8988T (cell line): ENCODE measurements around the gene PRRC2B.
"Not testable (repeated sequence)": the region's sequence is repeated elsewhere in the genome, so short reads cannot be mapped to it uniquely, and the experiment has no call there.

ENCODE experiments used
- DNase-seq: peaks from one replicate; pipeline ENCODE4 v3.0.0; 2011

Gene PRRC2B

DNA sequence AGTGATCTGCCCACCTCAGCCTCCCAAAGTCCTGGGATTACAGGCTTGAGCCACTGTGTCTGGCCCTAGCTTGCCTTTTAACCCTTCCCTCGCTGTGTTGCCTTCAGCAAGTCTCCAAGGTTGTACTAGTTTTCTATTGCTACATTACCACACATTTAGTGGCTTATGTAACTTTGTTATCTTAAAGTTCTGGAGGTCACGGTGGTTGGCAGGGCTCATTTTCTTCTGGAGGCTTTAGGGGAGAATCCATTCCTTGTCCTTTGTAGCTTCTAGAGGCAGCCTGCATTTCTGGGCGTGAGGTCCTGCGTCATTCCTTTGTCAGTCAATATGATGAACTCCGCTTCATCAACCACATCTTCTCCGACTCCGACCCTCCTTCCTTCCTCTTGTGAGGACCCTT is 2.9 kb upstream of the PRRC2B start:
- DNase-seq = no peak

DNA sequence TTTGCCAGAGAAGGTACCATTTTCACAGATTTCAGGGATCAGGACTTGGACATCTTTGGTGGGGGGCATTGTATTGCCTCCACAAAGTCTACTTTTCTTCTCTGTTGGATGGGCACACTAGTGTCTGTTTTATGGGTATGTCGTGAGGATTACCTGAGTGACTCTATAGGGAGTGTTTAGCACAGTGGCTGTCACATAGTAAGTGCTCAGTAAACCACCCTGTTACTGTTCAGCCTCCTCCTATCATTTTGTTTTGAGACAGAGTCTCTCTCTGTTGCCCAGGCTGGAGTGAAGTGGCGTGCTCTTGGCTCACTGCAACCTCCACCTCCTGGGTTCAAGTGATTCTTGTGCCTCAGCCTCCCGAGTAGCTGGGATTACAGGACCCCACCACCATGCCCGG is 2.4 kb upstream of the PRRC2B start:
- DNase-seq = no peak

DNA sequence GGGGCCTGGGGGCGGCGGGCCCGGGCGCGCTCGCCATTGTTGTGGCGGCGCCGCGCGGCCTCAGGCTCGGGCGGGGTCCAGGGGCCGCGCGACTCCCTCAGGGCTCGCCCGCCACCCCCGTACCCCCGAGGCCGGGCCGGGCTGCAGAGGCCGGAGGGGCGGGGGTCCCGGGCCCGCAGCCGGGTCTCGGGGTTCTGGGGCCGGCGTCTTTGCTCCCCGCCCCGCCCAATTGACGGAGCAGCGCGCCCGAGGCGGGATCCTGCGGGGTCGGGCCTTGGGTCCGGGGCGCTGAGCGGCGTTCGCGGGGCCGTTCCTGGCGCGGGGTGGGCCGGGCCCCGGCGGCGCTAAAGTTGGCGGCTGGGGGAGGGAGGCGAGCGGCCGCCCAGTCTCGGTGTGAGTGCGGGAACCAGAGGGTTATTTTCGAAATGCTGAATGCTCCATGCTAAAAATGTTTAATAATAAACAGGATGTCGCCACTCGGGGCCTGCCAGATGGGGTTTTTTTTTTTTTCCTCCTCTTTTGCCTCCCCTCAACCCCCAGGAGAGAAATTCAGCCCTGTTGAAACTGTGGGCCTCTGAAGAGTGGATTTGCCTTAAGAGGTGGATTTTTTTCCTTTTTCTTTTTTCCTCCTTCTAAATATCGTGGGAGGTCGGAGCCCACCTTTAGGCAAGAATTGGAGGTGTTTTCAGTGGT is 724 bp downstream of the PRRC2B start:
- DNase-seq = no peak

DNA sequence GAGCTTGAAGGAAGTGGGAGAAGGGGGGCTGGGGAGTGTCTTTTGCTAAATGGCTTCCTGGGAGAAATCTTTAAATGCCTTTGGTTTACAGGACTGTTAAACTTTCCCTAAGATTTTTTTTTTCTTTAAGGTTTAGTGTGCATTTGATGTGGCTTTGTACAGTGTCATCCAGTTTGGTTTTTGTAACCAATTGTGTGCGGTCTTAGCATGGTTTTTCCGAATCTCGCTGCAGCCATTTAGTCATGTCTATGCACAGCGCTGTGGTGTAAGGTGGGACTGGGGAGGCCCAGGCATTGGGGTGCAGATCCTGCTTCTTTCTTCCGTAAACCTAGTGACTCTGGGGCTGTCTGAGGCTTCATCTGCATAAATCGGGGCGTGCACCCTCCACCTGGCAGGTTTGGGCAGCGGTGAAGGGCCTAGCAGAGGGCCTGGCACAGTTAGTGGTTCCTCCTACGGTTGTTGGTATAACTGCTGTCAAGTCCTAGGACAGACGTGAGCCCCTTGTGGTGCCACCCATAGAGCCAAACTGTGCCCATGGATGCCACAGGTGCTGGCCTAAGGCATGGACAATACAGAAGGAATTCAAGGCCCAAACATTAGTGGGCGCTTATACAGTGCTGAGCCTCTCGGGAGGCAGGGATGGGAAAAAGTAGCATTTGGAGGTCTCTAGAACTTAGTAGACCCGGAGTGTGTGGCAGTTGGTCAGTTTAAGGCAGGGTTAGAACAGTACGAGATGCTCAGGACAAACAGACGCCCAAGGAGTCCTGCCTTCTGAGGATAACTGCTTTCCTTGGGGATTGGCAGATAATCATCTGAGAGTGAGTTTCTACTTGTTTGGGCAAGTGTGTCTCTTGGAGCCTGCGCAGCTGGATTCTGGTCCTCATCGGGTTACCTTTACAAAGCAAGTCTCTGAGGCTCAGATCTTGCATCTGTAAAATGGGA is 1.5 kb downstream of the PRRC2B start:
- DNase-seq = peak; percentile 34

DNA sequence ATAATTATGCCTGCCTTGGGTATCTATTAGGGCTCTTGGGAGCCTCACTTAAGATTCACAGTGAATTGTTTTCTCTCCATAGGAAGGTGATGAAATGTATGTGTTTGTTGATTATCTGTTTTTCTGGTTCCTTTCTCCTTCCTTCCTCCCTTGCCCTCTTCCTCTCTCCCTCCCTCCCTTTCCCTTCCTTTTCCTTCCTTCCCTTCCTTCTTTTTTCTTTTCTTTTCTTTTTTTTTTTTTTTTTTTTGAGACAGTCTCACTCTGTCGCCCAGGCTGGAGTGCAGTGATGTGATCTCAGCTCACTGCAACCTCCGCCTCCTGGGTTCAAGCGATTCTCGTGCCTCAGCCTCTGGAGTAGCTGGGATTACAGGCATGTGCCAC is 2.2 kb downstream of the PRRC2B start:
- not testable (repeated sequence) for DNase-seq

DNA sequence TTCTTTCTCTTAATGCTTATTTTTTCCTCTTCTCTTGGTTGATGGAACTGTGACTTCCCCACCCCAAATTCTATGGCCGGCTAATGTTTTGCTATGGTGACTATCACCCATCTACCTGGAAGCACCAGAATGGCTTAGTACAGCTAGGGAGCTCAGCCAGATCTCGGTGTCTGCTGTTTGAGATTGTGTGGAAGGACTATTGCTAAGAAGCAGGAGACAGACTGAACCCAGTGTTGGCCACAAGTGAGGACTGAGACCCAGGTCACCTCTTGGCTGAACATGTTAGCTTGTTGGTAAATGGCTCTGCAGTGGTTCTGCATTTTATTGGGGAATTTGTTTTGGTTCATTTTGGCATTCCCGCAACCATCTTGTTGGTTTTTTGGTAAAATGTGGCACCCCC is 2.7 kb downstream of the PRRC2B start:
- DNase-seq = no peak

DNA sequence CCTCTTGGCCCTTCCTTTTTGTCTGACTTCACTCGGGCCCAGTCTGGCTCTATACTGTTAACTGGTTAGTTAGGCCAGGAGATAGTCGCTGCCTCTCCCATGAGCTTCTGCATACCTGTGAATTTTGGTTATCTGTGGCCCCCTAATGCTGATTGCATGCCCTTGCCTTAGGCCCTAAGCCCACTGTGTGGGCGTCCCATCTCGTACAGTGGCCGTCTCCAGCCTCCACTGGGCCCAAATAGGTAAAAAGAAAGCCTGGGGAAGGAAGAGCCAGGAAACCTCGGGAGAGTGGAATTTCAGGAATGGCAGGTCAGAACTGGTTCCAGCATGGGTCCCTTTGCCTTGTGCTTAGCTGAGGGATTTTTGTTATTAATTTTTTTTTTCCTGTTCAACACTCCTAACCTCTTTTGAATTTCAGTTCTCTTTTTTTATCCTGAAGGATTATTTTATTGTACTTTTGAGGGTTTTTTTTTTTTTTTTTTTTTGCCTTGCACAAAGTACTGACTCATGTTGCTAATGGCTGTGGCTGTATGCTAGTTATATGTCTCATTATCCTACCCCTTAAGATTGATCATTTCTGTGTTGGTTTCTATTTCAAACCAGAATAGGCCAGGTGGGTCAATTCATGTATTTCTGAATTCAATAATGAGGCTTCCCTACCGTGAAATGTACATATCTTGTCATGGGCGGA is 3.4 kb downstream of the PRRC2B start:
- no peak for DNase-seq

DNA sequence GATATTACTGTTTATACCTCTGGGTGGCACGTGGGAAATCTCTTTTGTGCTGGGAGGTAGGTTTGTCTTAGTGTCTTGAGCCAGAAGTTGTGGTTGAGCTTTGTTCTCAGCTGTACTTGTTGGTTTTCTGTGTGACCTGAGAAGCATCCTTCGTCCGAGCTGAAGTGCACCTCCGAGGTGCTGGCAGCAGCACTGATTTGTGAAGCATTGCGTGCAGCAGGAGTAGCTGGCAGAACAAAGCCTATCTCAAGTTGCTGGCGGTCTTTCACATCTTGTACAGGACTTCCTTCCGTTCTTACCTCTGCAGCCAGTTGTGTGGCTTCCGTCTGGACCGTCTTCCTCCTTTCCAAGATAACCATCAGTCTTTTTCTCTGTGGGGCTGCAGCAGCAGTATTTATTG is 4.3 kb downstream of the PRRC2B start:
- no peak for DNase-seq

DNA sequence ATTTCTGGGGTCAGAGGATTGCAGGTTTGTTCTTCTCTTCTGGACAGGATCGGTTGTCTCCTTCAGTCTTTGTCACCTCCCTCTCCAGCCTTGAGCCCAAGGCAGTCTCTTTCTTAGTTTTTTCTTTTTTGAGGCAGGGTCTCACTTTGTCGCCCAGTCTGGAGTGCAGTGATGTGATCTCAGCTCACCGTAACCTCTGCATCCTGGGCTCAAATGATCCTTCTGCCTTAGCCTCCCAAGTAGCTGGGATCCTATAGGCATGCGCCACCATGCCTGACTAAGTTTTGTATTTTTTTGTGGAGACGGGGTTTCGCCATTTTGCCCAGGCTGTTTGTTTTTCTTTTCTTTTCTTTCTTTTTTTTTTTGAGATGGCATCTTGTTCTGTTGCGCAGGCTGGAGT is 6.1 kb downstream of the PRRC2B start:
- no peak for DNase-seq

DNA sequence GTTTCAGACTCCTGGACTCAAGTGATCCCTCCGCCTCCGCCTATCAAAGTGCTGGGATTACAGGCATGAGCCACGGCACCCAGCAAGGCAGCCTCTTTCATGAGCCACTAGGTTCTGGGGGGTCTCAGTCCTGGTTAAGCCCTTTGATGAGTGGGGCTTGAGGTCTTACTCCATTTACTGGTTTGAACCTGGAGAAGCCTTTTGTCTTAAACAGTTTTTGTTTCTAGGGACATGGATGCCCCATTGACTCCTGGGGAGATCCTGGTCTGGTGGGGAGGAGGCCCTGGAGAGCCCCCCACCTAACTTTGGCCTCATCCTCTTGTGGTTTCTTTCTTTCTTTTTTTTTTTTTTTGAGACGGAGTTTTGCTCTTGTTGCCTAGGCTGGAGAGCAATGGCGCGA is 6.7 kb downstream of the PRRC2B start:
- no peak for DNase-seq

DNA sequence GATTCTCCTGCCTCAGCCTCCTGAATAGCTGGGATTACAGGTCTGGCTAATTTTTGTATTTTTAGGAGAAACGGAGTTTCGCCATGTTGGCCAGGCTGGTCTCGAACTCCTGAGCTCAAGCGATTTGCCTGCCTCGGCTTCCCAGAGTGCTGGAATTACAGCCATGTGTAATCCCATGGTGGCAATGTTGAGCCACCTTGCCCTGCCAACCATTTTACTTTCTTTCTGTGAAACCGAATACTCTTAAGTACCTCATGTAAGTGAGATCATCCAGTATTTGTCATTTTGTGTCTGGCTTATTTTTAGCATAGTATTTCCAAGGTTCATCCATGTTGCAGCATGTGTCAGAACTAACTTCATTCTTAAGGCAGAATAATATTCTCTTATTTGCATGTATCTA is 8.2 kb downstream of the PRRC2B start:
- DNase-seq = no peak

DNA sequence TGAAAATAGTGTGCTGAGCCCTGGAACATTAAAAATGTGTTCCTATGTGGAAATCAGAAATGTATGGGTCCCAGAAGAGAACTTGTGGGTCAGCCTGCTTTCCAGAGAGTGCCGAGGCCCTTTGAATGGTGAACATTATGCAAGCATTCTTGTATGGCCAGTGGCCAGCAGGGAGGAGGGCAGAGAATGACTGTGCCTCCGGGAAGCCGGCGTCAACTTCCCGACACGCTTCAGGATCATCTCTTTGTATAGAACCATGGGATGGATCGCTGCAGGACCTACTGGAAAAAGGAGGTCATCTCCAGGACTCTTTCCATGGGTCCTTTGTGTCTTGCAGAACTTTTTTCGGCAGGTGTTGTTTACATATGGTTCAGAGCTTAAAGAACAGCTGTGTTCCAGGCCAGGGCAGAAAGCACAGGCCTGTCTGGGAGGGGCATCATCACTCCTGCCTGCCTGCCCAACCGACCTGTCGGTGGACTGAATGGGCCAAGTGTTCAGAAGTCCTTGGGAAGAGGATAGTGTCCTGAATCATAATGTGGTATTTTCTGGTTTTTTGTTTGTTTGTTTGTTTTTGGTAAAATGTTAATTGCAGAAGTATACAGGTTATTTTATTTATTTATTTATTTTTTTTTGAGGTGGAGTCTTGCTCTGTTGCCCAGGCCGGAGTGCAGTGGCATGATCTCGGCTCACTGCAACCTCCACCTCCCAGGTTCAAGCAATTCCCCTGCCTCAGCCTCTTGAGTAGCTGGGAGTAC is 9.0 kb downstream of the PRRC2B start:
- no peak for DNase-seq

DNA sequence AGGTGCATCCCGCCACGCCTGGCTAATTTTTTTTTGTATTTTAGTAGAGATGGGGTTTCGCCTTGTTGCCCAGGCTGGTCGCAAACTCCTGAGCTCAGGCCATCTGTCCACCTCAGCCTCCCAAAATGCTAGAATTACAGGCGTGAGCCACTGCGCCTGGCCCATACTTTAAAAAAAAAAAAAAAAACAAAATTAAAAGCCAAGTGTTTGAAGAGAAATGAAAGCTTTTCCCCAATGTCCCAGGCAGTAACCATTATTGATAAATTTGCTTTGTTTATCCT is 9.5 kb downstream of the PRRC2B start:
- no peak for DNase-seq

DNA sequence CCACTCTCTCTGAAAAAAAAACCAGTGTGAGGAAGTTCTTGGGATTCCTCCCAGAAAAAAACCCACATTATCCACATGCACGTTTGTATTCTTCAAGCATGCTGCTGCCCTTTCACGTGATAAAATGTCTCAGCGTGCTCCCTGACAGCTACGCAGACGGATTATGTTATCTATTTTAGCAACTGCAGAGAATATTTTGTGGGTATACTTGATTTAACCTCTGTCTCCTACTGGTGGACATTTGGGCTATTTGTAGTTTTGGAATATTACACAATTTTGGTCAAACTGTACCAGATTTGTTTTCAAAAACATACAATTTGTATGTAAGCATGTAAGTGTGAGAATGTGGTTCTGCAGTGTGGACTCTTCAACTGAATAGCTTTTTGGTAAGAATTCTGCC is 10.7 kb downstream of the PRRC2B start:
- DNase-seq = no peak

DNA sequence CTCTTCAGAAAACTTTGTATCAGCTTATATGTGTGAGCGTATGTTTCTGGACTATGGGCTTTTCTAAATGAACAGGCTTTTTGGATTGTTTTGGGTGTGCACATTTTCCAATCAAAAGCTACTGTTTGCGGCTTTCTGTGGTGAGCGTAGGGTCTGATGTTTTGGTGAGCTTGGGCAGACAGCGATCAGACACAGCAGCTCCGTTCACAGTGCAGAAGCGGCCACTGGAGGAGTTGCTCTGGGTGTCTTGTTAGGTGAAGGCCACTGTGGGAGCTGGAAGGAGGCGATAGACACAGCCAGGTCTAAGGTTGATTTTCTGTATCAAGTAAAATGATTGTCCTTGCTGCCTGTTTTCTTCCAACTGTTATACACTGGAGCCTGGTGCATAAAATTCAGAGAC is 11.1 kb downstream of the PRRC2B start:
- no peak for DNase-seq

DNA sequence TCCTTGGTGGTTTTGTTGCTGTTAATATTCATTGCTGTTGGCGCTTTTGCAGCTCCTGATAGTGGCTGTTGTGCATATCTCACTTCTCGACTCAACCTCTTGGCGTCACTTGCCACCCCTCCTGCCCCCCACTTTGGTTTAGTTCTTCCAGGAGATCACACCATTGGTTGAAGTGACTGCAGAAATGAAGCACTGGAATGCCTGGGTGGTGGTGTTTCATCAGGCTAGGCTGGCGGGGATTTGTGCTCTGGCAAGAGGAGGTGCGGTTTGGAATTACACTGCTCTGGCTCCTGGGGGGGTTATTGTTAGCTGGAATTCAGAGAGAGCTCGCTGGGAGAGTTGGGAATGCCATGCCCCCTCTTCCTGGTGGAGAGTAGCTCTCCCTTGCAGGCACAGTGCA is 11.5 kb downstream of the PRRC2B start:
- no peak for DNase-seq

DNA sequence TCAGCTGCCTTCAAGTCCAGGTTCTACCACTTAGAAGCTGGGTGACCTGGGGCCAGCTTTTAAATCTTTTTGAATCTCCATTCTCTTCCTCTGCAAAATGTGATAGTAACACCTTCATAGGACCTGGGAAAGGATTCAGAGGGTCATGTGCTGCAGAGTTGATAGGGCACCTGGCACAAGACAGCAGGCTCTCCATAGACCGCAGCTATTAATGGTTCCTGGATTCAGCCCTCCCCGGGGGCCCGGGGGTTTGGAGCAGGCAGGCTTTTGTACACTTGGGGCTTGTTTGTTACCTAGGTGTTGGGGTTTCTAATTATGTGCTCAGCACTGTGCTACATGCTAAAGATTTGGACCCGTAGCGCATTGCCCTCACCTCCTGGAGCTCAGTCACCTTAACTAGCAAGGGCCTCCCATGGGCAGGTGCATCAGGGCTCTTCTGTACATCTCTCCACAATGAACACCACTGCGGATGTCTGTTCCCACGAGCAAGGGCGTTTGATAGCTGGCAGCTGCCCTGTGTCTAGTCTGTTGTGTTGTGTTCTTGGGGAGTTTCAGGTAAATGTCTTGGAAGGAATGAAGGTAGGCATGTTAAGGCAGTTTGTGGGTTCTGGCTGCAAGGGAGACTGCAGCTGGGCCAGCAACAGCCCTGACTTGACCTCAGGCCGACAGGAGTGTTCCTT is 12.1 kb downstream of the PRRC2B start:
- no peak for DNase-seq

DNA sequence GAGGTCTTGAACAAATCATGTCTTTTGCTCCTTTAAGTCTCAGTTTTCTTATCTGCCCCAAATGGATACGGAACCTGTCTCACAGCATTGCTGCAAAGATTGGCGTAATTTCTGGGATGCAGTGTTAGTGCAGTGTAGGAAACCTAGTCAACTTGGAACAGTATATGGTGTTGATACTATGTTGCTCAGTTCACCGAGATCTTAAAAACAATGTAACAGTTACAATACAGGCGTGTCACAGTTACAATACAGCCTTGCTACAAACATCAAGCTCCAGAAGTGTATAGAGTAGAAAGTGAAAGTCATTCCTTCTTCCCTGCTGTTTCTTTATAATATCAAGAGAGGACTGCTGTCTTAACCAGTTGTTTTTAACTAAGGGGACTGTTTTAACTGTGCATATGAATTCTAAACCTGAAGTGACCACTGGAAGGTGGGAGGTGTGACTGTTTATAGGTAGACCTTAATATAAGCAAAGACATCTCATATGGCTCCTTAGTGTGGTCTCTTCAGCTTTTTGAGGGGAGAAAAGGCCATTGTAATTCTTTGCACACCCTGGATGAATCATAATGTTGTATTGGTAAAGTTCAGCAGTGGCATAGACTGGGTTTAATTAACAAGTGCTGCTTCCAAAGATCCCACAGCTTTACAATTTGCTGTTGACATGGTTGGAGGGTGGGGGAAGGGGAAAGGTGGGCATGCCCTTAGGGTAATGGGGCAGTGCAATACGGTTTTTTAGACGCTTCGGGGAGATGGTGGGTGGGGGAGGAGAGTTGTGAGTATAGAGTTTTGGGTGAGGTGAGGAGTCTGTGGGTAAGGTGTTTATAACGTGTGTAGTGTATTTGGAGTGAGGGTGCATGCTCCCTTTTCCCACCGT is 12.9 kb downstream of the PRRC2B start:
- DNase-seq = no peak

DNA sequence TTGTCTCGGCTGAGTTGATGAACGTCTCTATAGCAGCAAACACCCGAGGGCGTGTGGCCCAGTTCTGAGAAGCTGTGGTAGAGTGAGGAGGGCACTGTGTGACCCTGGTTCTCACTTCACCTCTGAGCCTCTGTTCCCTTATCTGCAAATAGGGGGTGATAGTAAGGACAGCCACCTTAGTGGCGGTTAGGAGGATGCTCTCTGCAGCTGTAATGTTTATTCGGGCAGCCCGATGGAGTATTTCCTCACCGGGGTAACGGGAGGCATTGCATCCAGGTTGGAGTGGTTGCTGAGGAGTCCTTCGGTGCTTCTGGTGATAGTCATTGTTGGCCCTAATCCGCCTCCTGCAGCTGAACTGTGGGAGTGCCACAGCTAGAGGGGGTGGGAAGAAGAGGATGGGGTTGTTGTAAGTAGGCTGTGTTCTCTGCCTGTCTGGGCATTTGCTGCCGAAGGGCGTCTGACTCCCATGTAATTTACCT is 13.9 kb downstream of the PRRC2B start:
- no peak for DNase-seq

DNA sequence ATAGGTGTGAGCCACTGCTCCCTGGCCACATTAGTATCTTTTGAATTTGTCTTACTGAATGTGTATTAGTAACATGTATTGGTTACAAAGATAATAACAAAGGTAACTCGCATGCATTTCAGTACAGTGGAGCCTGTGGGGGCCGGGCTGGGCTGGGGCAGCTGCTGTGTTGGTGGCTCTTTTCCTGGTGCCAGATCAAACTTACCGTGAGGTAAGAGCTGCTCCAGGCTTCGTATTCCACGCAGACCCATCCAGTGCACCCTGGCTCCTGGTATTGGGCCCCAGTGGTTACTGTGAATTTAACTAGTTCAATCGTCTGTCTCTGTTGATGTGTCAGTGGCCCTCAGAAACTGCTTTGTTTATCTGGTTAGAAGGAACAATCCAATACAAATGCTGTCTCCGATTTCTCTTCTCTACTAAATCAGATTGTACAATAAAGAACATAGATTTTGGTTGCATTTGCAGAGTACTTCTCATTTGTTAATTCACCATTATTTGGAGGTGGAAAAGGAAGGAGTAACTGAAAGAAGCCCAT is 15.6 kb downstream of the PRRC2B start:
- no peak for DNase-seq

DNA sequence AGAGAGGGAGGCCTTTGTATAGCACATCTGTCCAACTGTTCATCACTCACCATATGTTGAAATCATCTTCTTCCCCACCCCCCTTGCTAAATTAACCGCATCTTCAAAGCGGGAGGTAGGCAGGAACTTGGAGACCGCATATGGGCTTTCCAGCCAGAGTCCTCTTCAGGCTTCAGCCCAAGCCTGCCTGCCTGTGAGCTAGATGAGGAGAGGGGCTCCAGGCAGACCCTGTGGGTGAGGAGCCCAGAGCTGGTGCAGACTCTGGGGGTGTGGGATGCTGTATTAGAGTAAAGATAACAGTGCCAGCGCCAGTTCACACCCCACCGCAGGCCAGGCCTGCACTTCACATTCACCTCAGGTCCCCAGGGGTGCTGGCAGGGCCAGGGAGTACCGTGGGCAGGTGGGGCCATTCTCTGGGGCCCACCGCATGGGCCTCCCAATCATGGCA is 16.2 kb downstream of the PRRC2B start:
- DNase-seq = no peak
